NCI-H345 treated with DMSO at 0.1 percent for 48 hours (cell line): ENCODE results near the gene PCDH9.
A peak's percentile ranks its signal among the peaks of the same experiment; 100 is the strongest.

ENCODE experiments used
- DNase-seq: peaks from one replicate; lab custom pipeline; 2025; ENCODE audit not compliant: unreplicated experiment; lab: John Stamatoyannopoulos, UW

The PCDH9 gene, protein sequence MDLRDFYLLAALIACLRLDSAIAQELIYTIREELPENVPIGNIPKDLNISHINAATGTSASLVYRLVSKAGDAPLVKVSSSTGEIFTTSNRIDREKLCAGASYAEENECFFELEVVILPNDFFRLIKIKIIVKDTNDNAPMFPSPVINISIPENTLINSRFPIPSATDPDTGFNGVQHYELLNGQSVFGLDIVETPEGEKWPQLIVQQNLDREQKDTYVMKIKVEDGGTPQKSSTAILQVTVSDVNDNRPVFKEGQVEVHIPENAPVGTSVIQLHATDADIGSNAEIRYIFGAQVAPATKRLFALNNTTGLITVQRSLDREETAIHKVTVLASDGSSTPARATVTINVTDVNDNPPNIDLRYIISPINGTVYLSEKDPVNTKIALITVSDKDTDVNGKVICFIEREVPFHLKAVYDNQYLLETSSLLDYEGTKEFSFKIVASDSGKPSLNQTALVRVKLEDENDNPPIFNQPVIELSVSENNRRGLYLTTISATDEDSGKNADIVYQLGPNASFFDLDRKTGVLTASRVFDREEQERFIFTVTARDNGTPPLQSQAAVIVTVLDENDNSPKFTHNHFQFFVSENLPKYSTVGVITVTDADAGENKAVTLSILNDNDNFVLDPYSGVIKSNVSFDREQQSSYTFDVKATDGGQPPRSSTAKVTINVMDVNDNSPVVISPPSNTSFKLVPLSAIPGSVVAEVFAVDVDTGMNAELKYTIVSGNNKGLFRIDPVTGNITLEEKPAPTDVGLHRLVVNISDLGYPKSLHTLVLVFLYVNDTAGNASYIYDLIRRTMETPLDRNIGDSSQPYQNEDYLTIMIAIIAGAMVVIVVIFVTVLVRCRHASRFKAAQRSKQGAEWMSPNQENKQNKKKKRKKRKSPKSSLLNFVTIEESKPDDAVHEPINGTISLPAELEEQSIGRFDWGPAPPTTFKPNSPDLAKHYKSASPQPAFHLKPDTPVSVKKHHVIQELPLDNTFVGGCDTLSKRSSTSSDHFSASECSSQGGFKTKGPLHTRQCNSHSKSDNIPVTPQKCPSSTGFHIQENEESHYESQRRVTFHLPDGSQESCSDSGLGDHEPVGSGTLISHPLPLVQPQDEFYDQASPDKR (N-terminal part only)

DNA sequence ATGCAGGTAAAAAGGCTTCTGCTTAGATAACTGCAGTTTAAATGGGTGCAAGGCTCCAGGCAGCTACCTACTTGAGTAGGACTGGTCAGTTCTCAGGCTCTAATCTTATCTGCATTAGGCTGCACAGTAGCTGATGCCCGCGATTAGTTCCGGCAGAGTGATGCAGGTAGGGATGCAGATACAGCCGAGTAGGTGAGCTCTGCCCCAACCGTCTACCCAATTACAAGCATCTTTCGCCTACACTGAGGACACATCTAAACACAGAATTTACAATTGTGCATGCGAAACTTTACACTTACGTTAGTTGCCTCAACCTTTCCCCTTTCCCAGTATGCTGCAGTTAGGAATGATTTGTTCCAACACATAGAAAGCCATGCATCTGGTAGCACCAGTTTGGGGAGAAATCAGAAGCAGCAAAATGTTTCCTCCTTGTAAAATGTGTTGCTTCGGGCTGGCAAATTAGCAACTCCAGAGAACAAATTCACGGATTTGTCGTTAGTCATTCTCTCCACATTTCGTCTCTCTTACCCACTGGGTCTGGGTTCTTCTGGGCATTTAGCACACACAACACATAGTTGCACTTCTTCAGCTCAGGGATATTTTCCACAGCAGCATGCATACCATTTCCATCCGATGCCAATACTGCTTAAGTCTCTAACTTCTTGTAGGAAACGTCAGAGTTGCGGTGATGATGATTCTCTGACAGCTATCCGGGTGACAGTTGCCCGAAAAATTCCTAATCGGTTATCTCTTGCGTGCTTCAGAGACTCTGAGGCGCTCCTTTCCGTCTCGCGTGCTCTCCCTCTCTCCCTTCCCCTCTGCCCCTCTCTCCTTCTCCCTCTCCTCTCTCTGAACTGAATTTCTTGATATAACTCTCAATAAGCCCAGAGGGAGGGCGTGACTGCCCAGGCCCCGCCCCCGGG lies at the start of gene PCDH9:
PCDH9 (minus strand) TSS at position 856 of the 923 bp plus-strand sequence. CDS start 1,896 bp downstream, outside the sequence.
- peak; percentile 72 for DNase-seq

DNA sequence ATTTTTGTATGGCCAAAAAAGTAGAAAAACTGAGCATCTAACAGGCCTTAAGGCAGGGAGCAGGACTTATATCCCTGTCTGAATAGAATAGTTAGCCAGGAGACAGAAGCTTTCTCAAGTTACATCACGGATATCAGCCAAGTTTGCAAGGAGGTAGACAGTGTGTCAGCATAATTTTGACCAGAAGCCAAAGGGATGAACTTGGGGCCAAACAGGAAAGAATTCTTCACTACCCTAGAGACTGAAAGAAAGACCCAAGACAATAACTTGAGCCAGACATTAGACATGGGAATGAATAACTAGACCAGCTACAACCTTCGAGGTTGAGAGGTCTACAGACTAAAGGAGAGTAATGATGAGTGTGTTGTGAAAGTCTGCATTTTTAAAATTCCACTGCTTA lies 48.1 kb upstream of the PCDH9 start:
- no peak for DNase-seq

- DNase-seq, result no peak
Observed at GRCh38 chr13:67277581-67277980, 47.4 kb upstream of the PCDH9 start.

DNA sequence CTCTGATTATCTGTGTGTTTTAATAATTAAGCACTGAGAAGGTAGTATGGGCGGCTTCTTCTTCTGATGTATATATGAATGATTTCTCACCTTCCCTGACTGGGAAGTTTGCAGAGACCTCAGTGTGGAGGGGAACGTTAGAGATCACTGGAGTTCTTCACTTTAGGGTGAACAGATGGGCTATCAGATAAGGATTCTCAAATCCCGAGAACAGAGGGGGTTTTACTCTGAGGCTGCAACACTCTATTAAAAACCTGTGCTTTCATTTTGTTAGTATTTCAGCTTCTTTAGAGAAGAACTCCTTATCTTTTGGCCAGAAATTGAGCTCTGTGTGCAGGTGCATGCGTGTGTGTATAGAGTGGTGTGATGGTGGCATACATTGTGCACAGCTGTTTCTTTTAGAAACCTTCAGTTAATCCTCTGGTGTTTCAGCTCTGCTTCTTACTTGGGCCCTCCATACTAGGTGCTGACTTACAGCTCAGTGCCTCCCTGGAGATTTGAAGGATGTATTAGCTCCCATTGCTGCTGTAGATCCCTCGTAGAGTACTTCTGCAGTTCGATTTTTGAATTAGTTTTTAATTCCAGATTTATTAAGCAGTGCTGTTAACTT lies 45.3 kb upstream of the PCDH9 start:
- DNase-seq, result no peak

DNA sequence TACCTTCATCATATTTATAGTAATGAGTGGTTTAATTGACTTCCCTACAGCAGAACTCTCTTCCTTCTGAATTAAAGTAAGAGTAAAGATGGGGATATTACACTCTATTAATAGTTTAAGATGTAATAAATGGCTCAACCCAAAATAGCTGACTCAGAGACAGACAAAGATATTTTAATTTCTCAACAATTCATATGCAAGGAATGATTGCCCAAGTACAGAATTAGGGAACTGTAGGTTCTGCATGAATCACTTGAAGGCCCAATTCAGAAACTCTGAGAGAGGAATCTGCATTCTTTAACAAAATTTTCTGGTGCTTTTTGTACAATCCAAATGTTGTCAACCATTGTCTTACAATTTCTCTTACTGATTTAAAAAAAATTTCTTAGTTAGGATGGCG lies 42.9 kb upstream of the PCDH9 start:
- DNase-seq, result no peak

GRCh38 chr13:67267136-67267535 lies 37.0 kb upstream of the PCDH9 start:
- DNase-seq, result no peak

GRCh38 chr13:67259208-67259607 lies 29.1 kb upstream of the PCDH9 start:
- no peak for DNase-seq

GRCh38 chr13:67258482-67258881 lies 28.3 kb upstream of the PCDH9 start:
- no peak for DNase-seq

DNA sequence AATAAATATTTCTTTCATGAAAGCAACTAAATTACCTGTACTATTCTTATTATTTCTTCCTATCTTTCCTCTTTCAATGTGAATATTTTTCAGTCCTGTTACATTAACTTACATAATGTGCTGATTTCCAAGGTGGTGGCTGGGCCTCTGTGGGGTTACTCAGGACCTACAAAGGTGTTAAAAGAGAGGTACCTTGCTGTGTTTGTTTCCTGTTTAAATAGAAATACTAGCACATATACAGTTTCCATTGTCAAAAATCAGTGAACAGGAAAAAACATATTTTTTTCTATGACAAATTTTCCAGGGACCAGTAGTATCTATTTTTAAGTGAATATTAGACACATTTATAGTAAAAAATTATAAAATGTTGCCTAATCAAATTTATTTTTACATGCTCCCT lies 8.7 kb upstream of the PCDH9 start:
- DNase-seq, result no peak

GRCh38 chr13:67238277-67238859 lies 8.2 kb upstream of the PCDH9 start:
- DNase-seq, result peak; percentile 15

DNA sequence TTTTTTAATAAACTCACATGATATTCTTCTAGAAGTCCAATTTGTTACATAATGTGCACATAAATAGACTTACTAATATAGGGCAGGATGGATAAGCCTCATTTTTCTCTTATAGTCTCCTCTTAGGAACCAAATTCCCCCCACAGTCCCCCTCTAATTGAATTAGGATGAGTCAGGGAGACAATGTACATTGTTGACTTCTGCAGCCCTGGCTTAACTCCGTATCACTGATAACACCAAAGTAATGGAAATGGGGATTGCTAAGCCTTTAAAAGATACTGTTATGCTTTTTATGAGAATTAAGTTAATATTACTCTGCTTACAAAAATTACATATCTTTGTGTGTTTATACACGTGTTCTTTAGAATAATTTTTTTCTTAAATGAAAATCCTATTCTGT lies 5.1 kb upstream of the PCDH9 start:
- DNase-seq, result no peak

- DNase-seq, result no peak
Observed at GRCh38 chr13:67232384-67232783, 2.2 kb upstream of the PCDH9 start.

- peak; percentile 34 for DNase-seq
Observed at GRCh38 chr13:67231289-67232000, 1.3 kb upstream of the PCDH9 start.

- DNase-seq, result peak; percentile 91
Observed at GRCh38 chr13:67230404-67231288, 510 bp upstream of the PCDH9 start.

GRCh38 chr13:67228916-67229315 lies 1.2 kb downstream of the PCDH9 start:
- DNase-seq, result peak; percentile 36

GRCh38 chr13:67228031-67228430 lies 2.1 kb downstream of the PCDH9 start:
- DNase-seq, result no peak

- DNase-seq, result no peak
Observed at GRCh38 chr13:67227131-67227983, 2.8 kb downstream of the PCDH9 start.
